DMS153 (cell line): ENCODE data around the gene FCRL2.

Experiments used
- DNase-seq: peaks from one replicate; lab custom pipeline; 2025; lab: John Stamatoyannopoulos, UW

FCRL2 gene

GRCh38 chr1:157776971-157777391 is at the start of gene FCRL2:
Gene FCRL2 (minus strand): TSS chr1:157777132. CDS start chr1:157777073, 59 bp downstream.
- no peak for DNase-seq

- no peak for DNase-seq
These were observed 43.4 kb upstream of the FCRL2 start for GRCh38 chr1:157820299-157820698.

- DNase-seq, result no peak
These were observed 43.0 kb upstream of the FCRL2 start, which contains the start of gene FCRL1 for GRCh38 chr1:157819896-157820295. Gene FCRL1 (minus strand): TSS chr1:157820120. CDS start chr1:157820037, 83 bp downstream.

- DNase-seq, result no peak
These were observed 42.3 kb upstream of the FCRL2 start for GRCh38 chr1:157819215-157819614.

- no peak for DNase-seq
These were observed 36.3 kb upstream of the FCRL2 start for GRCh38 chr1:157813269-157813668.

- no peak for DNase-seq
These were observed 29.7 kb upstream of the FCRL2 start for GRCh38 chr1:157806431-157807149.

GRCh38 chr1:157803851-157804250 is 26.9 kb upstream of the FCRL2 start:
- no peak for DNase-seq

GRCh38 chr1:157799996-157800395 is 23.1 kb upstream of the FCRL2 start:
- no peak for DNase-seq

- DNase-seq, result no peak
These were observed 21.3 kb upstream of the FCRL2 start for GRCh38 chr1:157798211-157798610.

GRCh38 chr1:157785248-157785647 is 8.3 kb upstream of the FCRL2 start:
- DNase-seq, result no peak

GRCh38 chr1:157784801-157785200 is 7.9 kb upstream of the FCRL2 start:
- DNase-seq, result no peak

- DNase-seq, result no peak
These were observed 6.0 kb upstream of the FCRL2 start for GRCh38 chr1:157782931-157783330.

- DNase-seq, result no peak
These were observed 4.1 kb upstream of the FCRL2 start for GRCh38 chr1:157781048-157781447.

- DNase-seq, result no peak
These were observed 1.6 kb downstream of the FCRL2 start for GRCh38 chr1:157775101-157775870.

- no peak for DNase-seq
These were observed 2.5 kb downstream of the FCRL2 start for GRCh38 chr1:157774412-157774811.

GRCh38 chr1:157773493-157774350 is 3.2 kb downstream of the FCRL2 start:
- DNase-seq, result no peak

- DNase-seq, result no peak
These were observed 5.1 kb downstream of the FCRL2 start for GRCh38 chr1:157771661-157772425.

- no peak for DNase-seq
These were observed 6.4 kb downstream of the FCRL2 start for GRCh38 chr1:157770442-157771043.

- DNase-seq, result no peak
These were observed 10.1 kb downstream of the FCRL2 start for GRCh38 chr1:157766792-157767191.

- no peak for DNase-seq
These were observed 18.9 kb downstream of the FCRL2 start for GRCh38 chr1:157758018-157758417.

- DNase-seq, result no peak
These were observed 23.3 kb downstream of the FCRL2 start for GRCh38 chr1:157753611-157754010.
